Astrocyte (in vitro differentiated cells and primary cell): ENCODE results near the gene ROCK1.

ENCODE experiments used
- CTCF ChIP-seq: IDR thresholded peaks from 2 replicates; pipeline ENCODE4 v1.5.1; 2011; ENCODE audit warnings: low read depth, mild to moderate bottlenecking, inconsistent platforms, low read length, moderate library complexity; ENCODE audit not compliant: insufficient read depth
- EZH2 ChIP-seq: IDR thresholded peaks from 2 replicates; pipeline ENCODE4 v1.6.1; 2012; ENCODE audit warnings: mild to moderate bottlenecking, low read length, inconsistent platforms; ENCODE audit not compliant: insufficient read depth

GRCh38 chr18:21012308-21012707 is 99.3 kb downstream of the ROCK1 start:
- TF ChIP-seq CTCF (no peak), EZH2 (no peak)
